ENCODE measurements around the gene LHFPL2. TPM values are rescaled to one million over a fixed set of nuclear protein-coding genes. Genes with fewer than 3 reads are reported as not detected.

LHFPL2 gene
- total RNA-seq, 1 donor from 2014 or later = 5.4 TPM

DNA sequence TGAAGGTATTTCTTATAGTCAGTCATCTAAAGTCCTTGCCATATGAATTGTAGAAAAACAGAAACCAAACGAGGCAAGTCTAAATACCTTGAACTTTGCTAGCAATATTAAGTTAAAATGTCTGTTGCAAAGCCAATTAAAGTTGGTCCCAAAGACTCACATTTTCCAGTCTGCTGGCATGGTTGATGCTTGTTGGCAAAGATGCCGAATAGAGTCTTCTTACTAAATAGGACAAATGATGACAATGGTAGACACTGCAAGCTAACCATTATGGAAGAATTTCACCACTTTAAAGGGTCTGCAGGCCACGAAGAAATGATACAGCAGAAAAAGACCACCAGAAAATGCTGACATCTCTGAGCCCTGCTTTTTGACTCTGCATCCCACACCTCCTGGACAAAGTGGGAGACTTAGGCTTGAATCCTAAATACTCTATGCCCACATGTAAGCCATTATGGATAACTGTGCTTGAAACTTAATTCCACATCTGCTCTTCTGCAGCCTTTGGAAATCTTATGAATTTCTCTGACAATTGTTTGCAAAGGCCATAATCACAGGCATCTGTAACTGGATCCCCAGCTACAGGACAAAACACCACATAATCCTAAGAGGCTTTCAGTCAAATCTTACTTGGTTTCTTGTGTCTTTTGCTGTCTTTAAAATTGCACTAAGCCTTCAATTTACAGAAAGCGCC is 61.3 kb downstream of the LHFPL2 start:
- DNase-seq (no peak), ATAC-seq (peak; percentile 20)
- intact Hi-C loops (cut with micrococcal nuclease) = no loop called here

DNA sequence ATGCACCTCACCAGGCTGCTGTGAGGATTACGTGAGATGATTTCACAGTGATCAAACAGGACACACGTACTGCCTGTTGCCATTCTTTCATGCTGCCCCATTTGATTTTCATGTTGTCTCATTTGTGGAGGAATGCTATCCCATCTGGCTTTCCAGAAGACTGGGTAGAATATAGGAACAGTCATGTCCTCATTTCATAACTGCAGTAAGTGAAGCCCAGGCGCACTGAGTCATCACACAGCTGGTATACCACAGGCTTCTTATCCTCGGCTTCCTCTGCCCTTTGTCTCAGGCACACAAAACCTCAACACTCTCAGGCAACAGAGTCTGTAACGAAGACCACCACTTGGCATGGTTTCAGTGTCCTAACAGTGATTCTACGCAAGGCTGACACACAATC is 62.3 kb downstream of the LHFPL2 start:
- no peak for DNase-seq
- ATAC-seq = no peak
- intact Hi-C loops (cut with micrococcal nuclease) = no loop called here

DNA sequence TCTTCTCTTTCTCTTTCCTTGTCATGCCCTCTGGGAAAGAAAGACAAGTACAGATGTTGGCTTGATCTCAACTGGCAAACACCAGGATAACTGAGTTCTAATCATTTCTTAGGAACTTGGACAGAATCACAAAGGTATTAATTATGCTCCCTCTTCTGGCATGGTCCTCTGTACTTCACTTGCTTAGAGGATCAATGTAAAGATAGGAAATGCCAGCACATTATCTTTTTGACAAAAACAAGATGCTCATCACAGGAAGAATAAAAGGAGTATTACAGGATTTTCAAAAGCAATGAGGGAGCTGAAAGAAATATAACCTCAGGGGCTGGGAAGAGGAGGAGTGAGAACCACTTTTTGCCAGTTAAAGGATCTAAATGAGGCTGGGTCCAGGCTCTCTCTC is 70.6 kb downstream of the LHFPL2 start:
- no peak for ATAC-seq
- no peak for DNase-seq
- intact Hi-C loops (cut with micrococcal nuclease) = no loop called here

DNA sequence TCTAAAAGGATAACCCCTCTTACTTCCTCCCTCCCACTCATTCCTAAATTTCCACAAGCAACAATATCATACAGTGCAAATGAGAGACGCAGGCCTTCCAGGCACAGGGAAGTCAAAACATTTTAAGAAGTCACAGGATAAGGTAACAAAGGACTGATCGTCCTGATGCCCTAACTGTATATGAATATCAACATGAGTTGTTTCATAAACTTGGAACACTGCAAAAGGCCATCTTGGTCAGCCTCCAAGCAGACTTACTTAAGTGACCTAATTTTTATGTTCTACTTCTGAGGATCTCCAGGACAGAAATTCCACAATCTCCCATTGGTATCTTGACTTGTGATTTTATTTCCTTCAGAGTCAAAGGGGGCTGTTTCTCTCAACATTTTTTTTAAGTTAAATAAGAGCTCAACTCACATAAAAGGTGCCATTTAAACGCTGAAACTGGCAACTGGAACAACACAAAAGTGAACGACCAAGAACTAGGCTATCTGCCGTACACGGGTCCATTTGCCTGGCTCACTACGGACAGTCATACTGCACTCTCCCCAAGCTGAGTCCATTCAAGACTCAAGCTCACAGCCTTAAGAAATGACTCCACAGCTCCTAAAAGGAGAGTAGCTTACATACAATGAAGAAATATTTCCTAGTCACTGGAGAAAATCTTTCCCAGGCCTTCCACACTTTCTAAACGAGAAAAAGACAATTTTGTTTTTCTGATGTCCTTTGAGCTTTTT is 71.3 kb downstream of the LHFPL2 start:
- peak; percentile 44 for ATAC-seq
- intact Hi-C loops (cut with micrococcal nuclease) = no loop called here

DNA sequence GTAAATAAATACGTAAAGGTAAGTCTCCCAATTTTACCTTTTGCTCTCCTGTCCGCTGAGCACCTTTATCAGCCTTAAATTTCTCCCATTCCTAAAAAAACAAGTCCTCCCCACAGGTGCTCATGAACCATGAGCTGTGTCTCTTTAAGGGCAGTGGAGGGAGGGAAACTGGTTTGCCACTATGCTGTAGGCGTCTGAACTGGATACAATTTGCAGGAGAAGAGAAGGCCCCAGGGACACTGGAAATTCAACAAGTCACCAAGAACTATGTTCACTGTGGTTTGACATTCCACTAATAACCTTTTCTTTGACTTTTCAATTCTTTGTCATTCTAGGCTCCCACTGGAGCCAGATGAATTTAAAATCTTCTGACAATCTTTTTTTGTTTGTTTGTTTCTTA is 72.2 kb downstream of the LHFPL2 start:
- intact Hi-C loops (cut with micrococcal nuclease) = no loop called here
- ATAC-seq = no peak
- DNase-seq = no peak

More for the DNA sequence above, 71.3 kb downstream of the LHFPL2 start:
- DNase-seq = no peak

DNA sequence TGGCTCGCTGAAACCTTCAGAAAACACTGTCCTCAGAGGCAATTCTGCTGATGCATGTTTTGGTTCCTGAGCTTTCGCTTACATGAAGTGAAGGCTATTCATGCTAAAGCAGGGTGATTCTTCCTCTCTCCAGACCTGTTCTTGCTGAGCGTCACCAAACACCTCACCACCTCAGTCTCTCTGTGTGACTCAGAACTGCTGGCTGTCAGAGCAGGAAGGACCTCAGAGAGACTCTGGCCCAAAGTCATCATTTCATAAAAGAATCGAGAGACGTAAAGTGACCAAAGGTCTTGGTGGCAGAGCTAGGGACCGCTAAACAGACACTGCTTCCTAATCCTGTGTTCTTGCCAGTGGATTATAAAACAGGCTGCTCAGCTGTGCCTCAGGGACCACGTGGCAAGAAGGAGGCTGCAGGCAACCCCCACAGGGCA is 73.8 kb downstream of the LHFPL2 start:
- intact Hi-C loops (cut with micrococcal nuclease) = no loop called here
- DNase-seq = no peak

DNA sequence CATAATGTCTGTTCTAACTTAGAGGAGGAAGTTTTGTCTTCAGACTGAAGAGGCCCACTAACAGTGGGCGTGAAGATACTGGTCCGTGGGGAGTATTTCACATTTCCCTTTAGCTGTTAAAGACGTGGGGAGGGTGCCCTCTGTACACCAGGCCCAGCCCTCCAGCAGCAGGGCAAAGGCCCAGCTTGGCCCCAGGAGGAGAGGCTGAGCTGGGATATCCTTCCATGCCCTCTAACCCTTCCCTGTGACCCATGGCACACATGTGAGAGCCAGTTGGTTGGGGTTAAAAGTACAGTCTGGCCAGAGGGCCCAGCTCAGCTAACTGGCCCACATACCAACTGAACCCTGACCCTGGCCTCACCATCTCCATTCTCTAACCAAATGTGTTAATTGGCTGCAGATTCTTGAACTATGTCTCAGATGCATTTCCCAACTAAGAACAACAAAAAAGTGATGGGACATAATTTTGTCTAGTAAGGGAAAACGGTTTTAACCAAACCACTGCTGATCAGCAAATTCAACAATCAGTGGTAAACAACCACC is 74.4 kb downstream of the LHFPL2 start:
- ATAC-seq (peak; percentile 17), DNase-seq (no peak)
- intact Hi-C loops (cut with micrococcal nuclease) = no loop called here

More for the DNA sequence above, 73.8 kb downstream of the LHFPL2 start:
- peak; percentile 87 for ATAC-seq

DNA sequence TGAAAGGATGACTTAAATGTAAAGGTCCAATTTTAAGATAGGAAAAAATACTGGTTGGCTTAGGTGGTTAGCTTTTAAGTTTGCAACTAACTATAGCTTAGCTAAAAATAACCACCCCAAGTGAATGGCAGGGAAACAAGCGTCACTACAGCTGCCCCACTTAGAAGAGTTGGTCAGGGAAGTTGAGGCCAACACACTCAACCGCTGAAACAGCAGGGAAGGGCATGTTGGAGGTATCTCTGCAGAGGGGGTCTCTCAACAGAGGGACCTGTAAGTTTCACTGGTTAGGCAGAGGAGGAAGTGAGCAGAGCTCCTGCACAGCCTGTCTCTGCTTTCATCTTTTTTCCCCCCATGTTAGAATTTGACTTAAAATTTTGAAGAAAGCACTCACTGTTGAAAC is 75.3 kb downstream of the LHFPL2 start:
- DNase-seq (no peak), ATAC-seq (peak; percentile 59)
- intact Hi-C loops (cut with micrococcal nuclease) = no loop called here

DNA sequence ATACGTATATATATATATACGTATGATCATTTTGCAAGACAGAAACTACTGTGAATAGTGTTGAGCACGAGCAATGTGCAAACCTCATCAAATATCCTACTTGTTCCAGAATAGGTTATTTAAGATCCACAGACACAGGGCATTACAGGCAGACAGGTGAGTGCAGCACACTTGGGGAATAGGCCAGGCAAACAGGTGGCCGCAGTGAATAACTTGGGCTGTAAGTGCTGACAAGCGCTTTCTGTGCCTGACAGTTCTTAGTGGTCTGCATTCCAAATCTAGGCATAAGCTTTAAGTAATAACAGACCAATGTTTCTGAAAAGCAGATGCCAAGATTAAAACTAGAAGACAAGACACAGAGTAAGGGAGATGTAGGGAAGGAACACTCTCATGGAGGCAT is 77.9 kb downstream of the LHFPL2 start:
- DNase-seq = no peak
- intact Hi-C loops (cut with micrococcal nuclease) = no loop called here
- no peak for ATAC-seq

DNA sequence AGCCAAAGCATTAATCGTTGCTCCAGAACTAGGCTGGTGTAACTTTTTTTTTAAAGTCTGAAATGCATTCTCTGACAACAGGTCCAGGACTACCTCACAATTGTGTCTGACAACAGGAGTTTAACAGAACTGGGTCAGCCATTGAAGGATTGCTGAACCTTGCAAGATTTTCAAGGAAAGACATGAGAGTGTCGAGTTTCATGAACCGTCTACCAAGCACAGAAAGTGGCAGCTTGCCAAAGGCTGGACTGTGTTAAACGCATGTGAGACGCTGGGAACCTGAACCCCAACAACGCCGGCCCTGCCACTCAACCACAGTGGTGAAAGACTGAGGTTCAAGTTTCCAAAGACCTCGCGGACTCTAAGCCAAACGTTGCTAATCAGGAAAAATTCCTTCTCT is 79.1 kb downstream of the LHFPL2 start:
- intact Hi-C loops (cut with micrococcal nuclease) = no loop called here
- ATAC-seq (peak; percentile 14), DNase-seq (peak; percentile 57)

DNA sequence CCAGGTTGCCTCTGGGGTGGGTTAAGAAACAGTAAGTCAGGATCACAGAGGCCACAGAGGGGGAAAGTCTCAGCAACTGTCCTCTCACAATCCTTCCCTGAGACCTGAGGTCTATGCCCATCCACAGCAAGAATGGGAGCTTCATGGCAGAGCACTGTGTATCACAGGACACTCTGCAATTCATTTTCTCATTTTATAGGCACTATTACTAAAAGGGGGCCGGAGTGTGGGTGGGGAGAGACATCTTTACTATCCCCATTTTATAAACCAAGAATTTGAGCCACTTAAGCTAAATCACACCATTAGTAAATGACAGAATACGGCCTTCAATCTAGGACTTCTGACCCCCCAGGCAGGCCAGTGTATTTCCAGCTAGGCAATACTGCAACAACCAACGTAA is 79.9 kb downstream of the LHFPL2 start:
- no peak for DNase-seq
- no peak for ATAC-seq
- intact Hi-C loops (cut with micrococcal nuclease) = no loop called here

DNA sequence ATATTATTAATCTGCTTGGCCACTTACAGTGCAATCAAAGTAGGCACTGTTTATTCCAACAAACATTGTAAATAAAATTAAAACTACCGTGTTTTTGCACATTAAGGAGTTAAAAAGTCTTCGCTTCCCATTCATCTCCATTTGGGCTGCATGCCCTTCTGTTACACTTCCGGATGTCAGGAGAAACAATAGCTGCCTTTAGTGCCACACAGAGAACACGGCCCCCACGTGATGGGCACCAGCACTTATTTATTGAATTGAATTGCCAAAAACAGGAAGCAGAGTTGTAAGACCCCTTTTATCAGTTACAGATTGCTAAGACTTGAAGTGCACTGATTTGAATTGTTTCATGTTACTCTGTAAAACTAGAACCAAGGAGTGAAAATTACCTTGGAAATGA is 80.4 kb downstream of the LHFPL2 start:
- no peak for DNase-seq
- intact Hi-C loops (cut with micrococcal nuclease) = no loop called here
- ATAC-seq = no peak

DNA sequence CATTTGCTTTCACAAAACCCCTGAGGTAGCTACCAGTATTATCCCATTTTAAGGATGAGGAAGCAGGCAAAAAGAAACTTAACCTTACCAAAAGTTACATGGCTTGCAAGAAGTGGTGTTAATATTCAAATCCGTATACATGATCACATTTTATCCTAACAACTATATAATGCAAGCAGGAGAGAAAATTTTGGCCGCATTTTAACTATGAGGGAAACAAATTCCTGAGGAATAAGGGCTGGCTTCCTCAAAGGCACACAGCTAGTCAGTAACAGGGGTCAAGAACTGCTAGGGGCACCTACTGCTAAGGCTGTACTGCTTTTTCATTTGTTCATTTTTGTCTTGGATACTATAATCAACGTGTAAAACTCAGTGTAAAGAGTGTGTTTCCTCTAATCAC is 81.0 kb downstream of the LHFPL2 start:
- DNase-seq (no peak), ATAC-seq (no peak)
- intact Hi-C loops (cut with micrococcal nuclease) = no loop called here

DNA sequence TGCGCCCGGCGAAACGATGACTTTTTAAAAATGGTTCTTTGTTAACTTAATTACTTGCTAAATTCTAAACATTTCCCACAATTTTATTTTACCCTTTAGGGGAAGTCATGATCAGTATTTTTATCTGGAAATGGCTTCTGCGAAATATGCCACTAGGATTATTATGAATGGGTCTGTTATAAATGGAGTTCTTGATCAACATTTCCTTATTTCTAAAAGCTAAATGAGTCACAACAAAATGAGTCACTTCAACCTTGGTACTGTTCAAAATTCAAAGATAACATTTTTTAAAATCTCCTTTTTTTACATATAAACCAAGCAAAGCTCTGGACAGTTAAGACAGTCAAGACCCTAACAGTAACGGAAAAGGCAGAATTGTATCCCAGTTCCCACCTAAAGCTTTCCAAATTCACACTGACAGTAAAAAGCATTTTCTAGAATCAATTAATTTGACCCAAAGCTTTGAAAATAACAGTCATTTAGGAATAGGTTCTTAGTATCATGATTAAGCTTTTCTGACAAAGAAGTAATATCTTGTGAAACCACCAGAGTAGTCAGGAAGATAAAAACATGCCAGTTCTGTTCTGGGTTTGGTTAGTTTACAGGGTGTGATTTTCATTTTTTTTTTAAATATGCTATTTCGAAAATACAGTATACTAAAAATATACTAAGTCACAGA is 81.7 kb downstream of the LHFPL2 start:
- DNase-seq (no peak), ATAC-seq (no peak)
- intact Hi-C loops (cut with micrococcal nuclease) = no loop called here

DNA sequence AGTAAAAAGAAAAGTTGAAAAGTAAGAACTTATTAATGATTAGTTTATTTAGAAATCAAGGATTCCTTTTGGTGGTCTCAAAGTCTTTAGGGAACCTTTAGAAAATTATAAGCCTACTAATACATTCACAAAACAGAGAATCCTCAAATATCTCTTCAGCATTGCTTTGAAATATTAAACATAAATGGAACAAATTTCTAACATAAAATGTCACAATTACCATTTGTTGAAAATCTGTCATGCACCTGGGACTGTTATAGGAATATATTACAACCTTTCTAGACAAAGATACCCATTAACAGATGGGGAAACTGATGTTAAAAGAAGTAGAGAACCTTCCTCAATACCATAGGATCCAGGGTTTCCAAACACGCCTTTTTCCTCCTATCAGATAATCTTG is 83.2 kb downstream of the LHFPL2 start:
- DNase-seq = no peak

DNA sequence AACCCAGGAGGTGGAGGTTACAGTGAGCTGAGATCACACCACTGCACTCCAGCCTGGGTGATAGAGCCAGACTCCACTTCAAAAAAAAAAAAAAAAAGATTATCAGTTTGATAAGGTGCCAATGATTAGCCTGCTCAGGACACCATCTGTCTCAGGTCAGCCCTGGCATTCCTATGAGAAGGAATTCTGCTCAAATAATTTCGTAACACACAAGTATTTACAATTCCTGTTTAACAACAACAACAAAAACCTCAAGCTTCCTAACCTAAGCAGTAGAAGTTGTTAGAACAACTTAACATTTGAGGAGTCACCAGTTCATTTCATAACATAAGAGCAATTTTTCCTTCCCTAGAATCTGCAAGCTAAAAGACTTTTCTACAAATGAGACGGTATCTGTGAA is 85.0 kb downstream of the LHFPL2 start:
- intact Hi-C loops (cut with micrococcal nuclease) = no loop called here
- DNase-seq = no peak
- ATAC-seq = no peak

More for the DNA sequence above, 83.2 kb downstream of the LHFPL2 start:
- ATAC-seq = no peak
- intact Hi-C loops (cut with micrococcal nuclease) = no loop called here

DNA sequence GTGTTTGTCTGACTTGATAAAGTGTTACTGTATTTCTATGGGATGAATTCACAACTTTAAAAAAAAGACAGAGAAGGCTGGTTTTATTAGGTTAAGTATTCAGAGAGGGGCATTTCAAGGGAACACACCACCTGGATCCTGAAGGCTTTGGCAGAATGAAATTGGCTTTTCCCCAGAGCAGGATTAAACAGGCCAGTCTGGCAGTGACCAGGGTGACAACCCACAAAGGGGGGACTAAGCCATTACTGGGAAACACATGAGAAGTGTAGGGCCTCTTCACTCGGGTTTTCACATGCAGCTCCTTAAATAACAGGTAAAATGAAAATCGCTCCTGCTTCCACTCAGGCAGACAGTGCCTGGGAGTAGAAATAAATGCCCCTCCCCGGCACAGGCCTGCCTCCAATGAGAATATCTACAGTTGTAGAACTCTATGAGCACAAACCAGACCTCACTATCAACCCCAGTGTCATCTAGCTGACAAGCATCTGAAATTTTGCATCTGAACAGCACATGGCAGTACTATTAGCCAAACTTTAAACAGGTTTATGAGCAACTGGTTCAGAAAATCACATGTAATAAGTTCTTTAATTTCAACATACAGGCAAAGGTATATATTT is 85.8 kb downstream of the LHFPL2 start:
- no peak for ATAC-seq
- intact Hi-C loops (cut with micrococcal nuclease) = no loop called here
- DNase-seq = no peak

DNA sequence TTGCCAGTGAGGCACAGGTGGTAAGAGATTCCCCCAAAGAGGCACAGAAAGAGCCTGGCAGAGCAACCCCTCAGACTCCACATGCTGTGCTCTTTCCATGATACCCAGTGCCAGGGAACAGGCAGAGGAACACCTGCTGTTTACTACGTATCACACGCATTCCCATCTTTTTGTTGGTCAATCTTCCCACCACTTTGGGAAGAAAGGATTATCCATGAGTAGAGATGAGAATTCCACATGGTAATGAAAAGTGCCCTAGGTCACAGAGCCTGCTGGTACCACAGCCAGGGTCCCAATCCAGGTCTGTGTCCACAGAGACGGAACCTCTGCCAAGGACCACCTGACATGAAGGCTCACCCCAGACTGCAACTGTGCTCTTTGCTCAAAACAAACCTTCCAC is 86.6 kb downstream of the LHFPL2 start:
- intact Hi-C loops (cut with micrococcal nuclease) = no loop called here
- DNase-seq (no peak), ATAC-seq (no peak)

DNA sequence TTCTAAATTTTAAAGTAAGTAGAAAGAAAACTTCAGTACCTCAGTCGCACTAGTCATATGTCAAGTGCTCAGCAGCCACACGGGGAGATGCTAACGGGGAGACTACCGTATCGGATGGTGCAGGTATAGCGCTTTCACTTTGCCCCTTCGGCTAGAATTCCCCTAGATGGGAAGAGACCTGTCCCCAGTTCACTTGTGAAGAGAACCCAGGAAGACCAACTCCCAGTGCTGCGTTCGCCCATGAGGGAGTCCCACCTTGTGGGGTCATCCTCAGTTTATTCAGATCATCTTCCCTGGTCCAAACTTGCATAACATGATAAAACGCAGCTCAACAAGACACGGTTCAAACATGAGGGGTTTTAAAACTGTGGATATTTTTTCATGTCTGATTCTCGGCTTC is 87.3 kb downstream of the LHFPL2 start:
- intact Hi-C loops (cut with micrococcal nuclease) = no loop called here
- ATAC-seq = no peak
- DNase-seq = no peak

All from left ventricle myocardium superior (tissue), 1 donor.